ENCODE results near the gene TRPV2.

Gene TRPV2

GRCh38 chr17:16478649-16479048 is 63.3 kb downstream of the TRPV2 start:
- DNase-seq: no peak

GRCh38 chr17:16479264-16479663 is 63.9 kb downstream of the TRPV2 start:
- DNase-seq: no peak

- DNase-seq: peak; percentile 21
Observed at GRCh38 chr17:16480995-16481394, 65.6 kb downstream of the TRPV2 start.

- DNase-seq: no peak
Observed at GRCh38 chr17:16482253-16482652, 66.9 kb downstream of the TRPV2 start.

GRCh38 chr17:16483021-16483645 is 67.8 kb downstream of the TRPV2 start:
- no peak for DNase-seq

- DNase-seq: no peak
Observed at GRCh38 chr17:16484445-16485175, 69.2 kb downstream of the TRPV2 start.

Measured in NCI-H2029 (cell line).